PC-9 (cell line): ENCODE measurements around the gene ARHGEF28. TPM values are rescaled to one million over a fixed set of nuclear protein-coding genes. Genes with fewer than 3 reads are reported as not detected.
A peak's percentile ranks its signal among the peaks of the same experiment; 100 is the strongest.

Experiments used
- BruUV-seq: library from RNA; stranded (reverse); fragments of 400-500 nt; replicated peaks from 2 replicates; lab custom pipeline; 2021; lab: Mats Ljungman, UMichigan
- CTCF ChIA-PET: fragments of 300-600 bp; sonication (Branson Sonifier 250); formaldehyde crosslinking; loops from one replicate; lab custom pipeline; 2022; ENCODE audit warnings: antibody characterized with exemption; lab: Charles Lee
- POLR2A ChIA-PET: fragments of 300-600 bp; sonication (Branson Sonifier 250); formaldehyde crosslinking; loops from one replicate; lab custom pipeline; 2022; ENCODE audit warnings: antibody characterized with exemption; ENCODE audit not compliant: unreplicated experiment; lab: Charles Lee
- DNase-seq, 2 experiments: peaks; one replicate each; pipeline versions ENCODE4 v3.0.0 to v3.0.0-alpha.2; 2015 to 2022; ENCODE audit warnings: mixed read lengths in 1 of 2
- H2AFZ ChIP-seq: fragments of 200-600 bp; sonication (generic); 2 replicates; pipeline ENCODE4 v1.8.1; 2017; ENCODE audit warnings: antibody characterized with exemption
- H3F3A ChIP-seq: fragments of 200-600 bp; sonication (generic); 2 replicates; pipeline ENCODE4 v1.8.1; 2017; ENCODE audit warnings: antibody characterized with exemption, mild to moderate bottlenecking, low read depth; ENCODE audit not compliant: insufficient read depth
- H3K27ac ChIP-seq: fragments of 200-600 bp; sonication (generic); 2 replicates; pipeline ENCODE4 v1.6.1; 2016; ENCODE audit warnings: mixed run types
- H3K27me3 ChIP-seq: fragments of 200-600 bp; sonication (generic); 2 replicates; pipeline ENCODE4 v1.6.1; 2016; ENCODE audit warnings: low read depth, mixed run types; ENCODE audit not compliant: insufficient read depth
- H3K36me3 ChIP-seq: fragments of 200-600 bp; sonication (generic); 2 replicates; pipeline ENCODE4 v1.6.1; 2016; ENCODE audit warnings: low read depth, mixed run types
- H3K4me1 ChIP-seq: fragments of 200-600 bp; sonication (generic); replicated peaks from 2 replicates; pipeline ENCODE4 v1.6.1; 2016; ENCODE audit warnings: mixed run types; ENCODE audit not compliant: insufficient read depth
- H3K4me2 ChIP-seq: fragments of 200-600 bp; sonication (generic); 2 replicates; pipeline ENCODE4 v1.6.1; 2017; ENCODE audit warnings: mixed run types
- H3K4me3 ChIP-seq: fragments of 200-600 bp; sonication (generic); 2 replicates; pipeline ENCODE4 v1.6.1; 2016; ENCODE audit warnings: mixed run types
- H3K79me2 ChIP-seq: fragments of 200-600 bp; sonication (generic); 2 replicates; pipeline ENCODE4 v1.6.1; 2017; ENCODE audit warnings: low read depth, mixed run types
- H3K9me2 ChIP-seq: fragments of 200-600 bp; sonication (generic); 2 replicates; pipeline ENCODE4 v1.8.1; 2017; ENCODE audit warnings: mild to moderate bottlenecking; ENCODE audit not compliant: insufficient read depth
- H3K9me3 ChIP-seq: fragments of 200-600 bp; sonication (generic); 2 replicates; pipeline ENCODE4 v1.8.1; 2016; ENCODE audit warnings: low read depth; ENCODE audit not compliant: insufficient read depth
- H4K20me1 ChIP-seq: fragments of 200-600 bp; sonication (generic); 2 replicates; pipeline ENCODE4 v1.8.1; 2017; ENCODE audit not compliant: insufficient read depth
- EZH2 ChIP-seq: fragments of 200-600 bp; sonication (generic); IDR thresholded peaks from 2 replicates; pipeline ENCODE4 v1.8.0; 2017; ENCODE audit warnings: antibody characterized with exemption, low read depth
- intact Hi-C: fragments of 100-400 bp; cut with micrococcal nuclease; formaldehyde crosslinking; loops from one replicate; pipeline ENCODE4 v1.10.0; 2022; ENCODE audit not compliant: unreplicated experiment
- total RNA-seq: library from RNA; stranded (reverse); gene quantifications from 2 replicates; pipeline ENCODE4 v1.2.3, GENCODE V29; 2021
- TF ChIP-seq, protein P1 (sequence below): fragments of 200-600 bp; sonication (generic); conservative IDR thresholded peaks from 2 replicates; pipeline ENCODE4 v1.6.1; 2017; ENCODE audit warnings: mixed run types, antibody characterized with exemption, mild to moderate bottlenecking, moderate library complexity

ARHGEF28 gene
- total RNA-seq, 1 experiment from 2014 or later: 77.5 TPM

DNA sequence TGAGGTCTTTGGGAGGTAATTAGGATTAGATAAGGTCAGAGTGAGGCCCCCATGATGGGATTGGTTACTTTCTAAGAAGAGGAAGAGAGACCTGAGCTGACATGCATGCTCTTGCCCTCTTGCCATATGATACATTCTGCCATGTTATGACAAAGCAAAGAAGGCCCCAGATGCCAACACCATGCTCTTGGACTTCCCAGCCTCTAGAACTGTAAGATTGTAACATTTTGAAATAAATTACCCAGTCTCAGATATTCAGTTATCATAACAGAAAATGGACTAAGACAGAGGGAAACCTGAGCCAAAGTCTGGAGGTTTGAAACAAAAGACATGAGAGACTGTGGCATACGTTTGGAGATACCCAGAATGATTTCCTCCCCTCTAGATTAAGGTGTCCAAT is 318.6 kb downstream of the ARHGEF28 start:
- Histone ChIP-seq H3F3A (0 out of 2 replicates have a peak, but pooled peaks cover 7% of the 10 kb centered on the region), H3K27me3 (no peaks in the 10 kb centered on the region), H3K79me2 (0 out of 2 replicates have a peak, but pooled peaks cover under 1% of the 10 kb centered on the region), H3K4me3 (no peak overlapping the region), H3K9me3 (no peaks in the 10 kb centered on the region), H3K27ac (no peak overlapping the region), H3K36me3 (peaks cover 23% of the 10 kb centered on the region), H3K4me2 (no peak overlapping the region), H4K20me1 (no peaks in the 10 kb centered on the region), H3K4me1 (peaks cover 5% of the 10 kb centered on the region), H3K9me2 (no peaks in the 10 kb centered on the region), H2AFZ (no peak overlapping the region)
- CTCF ChIA-PET: no interaction called here
- POLR2A ChIA-PET: no interaction called here
- TF ChIP-seq, protein P1, sequence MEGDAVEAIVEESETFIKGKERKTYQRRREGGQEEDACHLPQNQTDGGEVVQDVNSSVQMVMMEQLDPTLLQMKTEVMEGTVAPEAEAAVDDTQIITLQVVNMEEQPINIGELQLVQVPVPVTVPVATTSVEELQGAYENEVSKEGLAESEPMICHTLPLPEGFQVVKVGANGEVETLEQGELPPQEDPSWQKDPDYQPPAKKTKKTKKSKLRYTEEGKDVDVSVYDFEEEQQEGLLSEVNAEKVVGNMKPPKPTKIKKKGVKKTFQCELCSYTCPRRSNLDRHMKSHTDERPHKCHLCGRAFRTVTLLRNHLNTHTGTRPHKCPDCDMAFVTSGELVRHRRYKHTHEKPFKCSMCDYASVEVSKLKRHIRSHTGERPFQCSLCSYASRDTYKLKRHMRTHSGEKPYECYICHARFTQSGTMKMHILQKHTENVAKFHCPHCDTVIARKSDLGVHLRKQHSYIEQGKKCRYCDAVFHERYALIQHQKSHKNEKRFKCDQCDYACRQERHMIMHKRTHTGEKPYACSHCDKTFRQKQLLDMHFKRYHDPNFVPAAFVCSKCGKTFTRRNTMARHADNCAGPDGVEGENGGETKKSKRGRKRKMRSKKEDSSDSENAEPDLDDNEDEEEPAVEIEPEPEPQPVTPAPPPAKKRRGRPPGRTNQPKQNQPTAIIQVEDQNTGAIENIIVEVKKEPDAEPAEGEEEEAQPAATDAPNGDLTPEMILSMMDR: no peak
- no peak for TF ChIP-seq EZH2
- DNase-seq: no peak
- BruUV-seq: no TSS peak
- intact Hi-C loops: no loop called here

DNA sequence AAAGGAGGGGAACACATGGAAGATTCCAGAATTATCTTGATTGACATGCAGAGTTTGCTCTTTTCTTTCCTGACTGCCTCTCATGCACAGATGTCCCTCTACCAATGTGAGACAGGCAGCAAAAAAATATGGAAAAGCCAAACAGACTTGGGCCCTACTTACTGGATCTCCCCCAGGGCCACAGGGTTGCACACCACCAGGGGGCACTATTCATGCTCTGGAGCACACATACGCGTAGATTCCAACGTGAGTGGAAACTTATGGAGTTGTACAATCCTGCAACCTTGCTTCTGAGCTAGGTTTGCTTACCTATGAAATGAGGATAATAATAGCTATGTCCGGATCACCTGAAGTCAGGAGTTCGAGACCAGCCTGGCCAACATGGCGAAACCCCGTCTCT is 319.5 kb downstream of the ARHGEF28 start:
- Histone ChIP-seq H3F3A (0 out of 2 replicates have a peak, but pooled peaks cover 7% of the 10 kb centered on the region), H2AFZ (no peak overlapping the region), H3K9me2 (no peaks in the 10 kb centered on the region), H4K20me1 (no peaks in the 10 kb centered on the region), H3K79me2 (no peaks in the 10 kb centered on the region), H3K36me3 (peaks cover 18% of the 10 kb centered on the region), H3K4me2 (no peak overlapping the region), H3K9me3 (no peaks in the 10 kb centered on the region), H3K4me3 (no peak overlapping the region), H3K27me3 (no peaks in the 10 kb centered on the region), H3K27ac (no peak overlapping the region), H3K4me1 (no peaks in the 10 kb centered on the region)
- ChIA-PET POLR2A (no interaction called here), CTCF (no interaction called here)
- no peak for DNase-seq
- TF ChIP-seq EZH2: no peak
- TF ChIP-seq, protein P1: peak; percentile 56
- intact Hi-C loops: no loop called here
- BruUV-seq: no TSS peak

DNA sequence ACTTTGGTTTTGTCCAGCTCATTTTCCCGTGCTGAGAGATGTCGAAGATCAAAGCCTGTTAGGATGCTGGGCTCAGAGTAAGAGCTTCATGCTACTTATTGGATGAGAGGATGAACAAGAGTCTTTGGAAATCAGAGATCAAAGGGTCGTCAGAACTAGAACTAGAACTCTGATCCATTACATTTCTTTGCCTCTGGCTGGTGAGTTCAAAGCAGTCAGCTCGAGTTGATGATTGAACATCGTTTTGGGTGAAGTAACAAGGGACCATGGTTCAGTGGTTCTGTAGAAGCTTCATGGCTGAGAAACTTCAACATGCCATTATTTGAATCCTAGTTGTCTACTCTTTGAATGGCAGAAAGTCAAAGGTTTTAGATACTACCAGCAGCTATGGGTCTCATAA is 320.3 kb downstream of the ARHGEF28 start:
- H3K4me3 ChIP-seq: no peak overlapping the region
- TF ChIP-seq, protein P1: no peak
- no peak for TF ChIP-seq EZH2
- H3K9me2 ChIP-seq: no peaks in the 10 kb centered on the region
- no peak for DNase-seq
- H3K4me1 ChIP-seq: no peaks in the 10 kb centered on the region
- no peaks in the 10 kb centered on the region for H3K79me2 ChIP-seq
- intact Hi-C loops: no loop called here
- no peak overlapping the region for H3K4me2 ChIP-seq
- 0 out of 2 replicates have a peak, but pooled peaks cover 7% of the 10 kb centered on the region for H3F3A ChIP-seq
- no peaks in the 10 kb centered on the region; the same call in 1 of the 2 replicates for H3K9me3 ChIP-seq
- H2AFZ ChIP-seq: no peak overlapping the region
- H3K27me3 ChIP-seq: no peaks in the 10 kb centered on the region
- no peaks in the 10 kb centered on the region for H4K20me1 ChIP-seq
- BruUV-seq: no TSS peak
- CTCF ChIA-PET: no interaction called here
- no peak overlapping the region for H3K27ac ChIP-seq
- POLR2A ChIA-PET: no interaction called here
- H3K36me3 ChIP-seq: peaks cover 18% of the 10 kb centered on the region
